ENCODE measurements around the gene SSR4. TPM values are rescaled to one million over a fixed set of nuclear protein-coding genes. Genes with fewer than 3 reads are reported as not detected.

SSR4 gene
- polyA plus RNA-seq, 1 donor (not counting 4 experiments of a cell fraction or from before 2014, with no cell fraction given), result 187 TPM

- no peaks in the 10 kb centered on the region for H3K4me1 ChIP-seq (ENCODE audit: control insufficient read depth, extremely low read depth, insufficient read depth, low read length)
- no peak for FAIRE-seq
- H3K4me2 ChIP-seq (ENCODE audit: control insufficient read depth, extremely low read depth, insufficient read depth, low read depth, low read length), result no peak overlapping the region
- H3K27ac ChIP-seq (ENCODE audit: control insufficient read depth, insufficient read depth, low read length), result no peak overlapping the region
- no peaks in the 10 kb centered on the region for H3K27me3 ChIP-seq (ENCODE audit: control insufficient read depth, extremely low read depth, insufficient read depth, low read length)
- no peak overlapping the region for H3K4me3 ChIP-seq (ENCODE audit: control insufficient read depth in 2 of 3, extremely low read depth in 1 of 3, insufficient read depth in 2 of 3, low read depth in 1 of 3, low read length in 3 of 3)
- no peaks in the 10 kb centered on the region for H4K20me1 ChIP-seq (ENCODE audit: control insufficient read depth, extremely low read depth, insufficient read depth, low read length)
- H3K36me3 ChIP-seq (ENCODE audit: control insufficient read depth in 2 of 2, extremely low read depth in 1 of 2, insufficient read depth in 2 of 2, low read length in 2 of 2), result no peaks in the 10 kb centered on the region
- no peaks in the 10 kb centered on the region for H3K79me2 ChIP-seq (ENCODE audit: control insufficient read depth, insufficient read depth, low read length)
- H3K9me3 ChIP-seq (ENCODE audit: control insufficient read depth, low read depth, low read length), result no peaks in the 10 kb centered on the region
- no peak overlapping the region for H2AFZ ChIP-seq (ENCODE audit: control insufficient read depth, low read length)
- TF ChIP-seq EZH2 (IDR thresholded peaks at IDR 0.05; ENCODE audit: low read length) (no peak), CTCF (optimal IDR thresholded peaks at IDR 0.05 in 1 of 3, IDR thresholded peaks at IDR 0.05 in 1 of 3, conservative IDR thresholded peaks at IDR 0.05 in 1 of 3; ENCODE audit: extremely low read depth in 1 of 3, insufficient read depth in 2 of 3, low read length in 3 of 3) (no peak)
- H3K9me1 ChIP-seq (ENCODE audit: control insufficient read depth, extremely low read depth, insufficient read depth, low read length), result no peaks in the 10 kb centered on the region
- dilution Hi-C loops (cut with MboI; ENCODE audit: extremely low pct_ligation_motif_present, low sequenced_read_pairs), result no loop called here
- H3K9ac ChIP-seq (ENCODE audit: control insufficient read depth, extremely low read depth, insufficient read depth, low read length), result no peak overlapping the region
- no peak for DNase-seq (ENCODE audit: low read depth, low spot score)
Measured at GRCh38 chrX:153804100-153804595, 9.7 kb downstream of the SSR4 start.

- FAIRE-seq (no peak), DNase-seq (ENCODE audit: low read depth, low spot score) (no peak)
- Histone ChIP-seq H3K9me1 (ENCODE audit: control insufficient read depth, extremely low read depth, insufficient read depth, low read length) (no peaks in the 10 kb centered on the region), H2AFZ (ENCODE audit: control insufficient read depth, low read length) (no peak overlapping the region), H3K4me2 (ENCODE audit: control insufficient read depth, extremely low read depth, insufficient read depth, low read depth, low read length) (no peak overlapping the region), H3K4me1 (ENCODE audit: control insufficient read depth, extremely low read depth, insufficient read depth, low read length) (no peaks in the 10 kb centered on the region), H3K27ac (ENCODE audit: control insufficient read depth, insufficient read depth, low read length) (no peak overlapping the region), H3K4me3 (ENCODE audit: control insufficient read depth in 2 of 3, extremely low read depth in 1 of 3, insufficient read depth in 2 of 3, low read depth in 1 of 3, low read length in 3 of 3) (no peak overlapping the region), H4K20me1 (ENCODE audit: control insufficient read depth, extremely low read depth, insufficient read depth, low read length) (no peaks in the 10 kb centered on the region), H3K27me3 (ENCODE audit: control insufficient read depth, extremely low read depth, insufficient read depth, low read length) (no peaks in the 10 kb centered on the region), H3K9ac (ENCODE audit: control insufficient read depth, extremely low read depth, insufficient read depth, low read length) (no peak overlapping the region), H3K36me3 (ENCODE audit: control insufficient read depth in 2 of 2, extremely low read depth in 1 of 2, insufficient read depth in 2 of 2, low read length in 2 of 2) (no peaks in the 10 kb centered on the region), H3K79me2 (ENCODE audit: control insufficient read depth, insufficient read depth, low read length) (no peaks in the 10 kb centered on the region), H3K9me3 (ENCODE audit: control insufficient read depth, low read depth, low read length) (no peaks in the 10 kb centered on the region)
- no peak for TF ChIP-seq CTCF (optimal IDR thresholded peaks at IDR 0.05 in 1 of 3, IDR thresholded peaks at IDR 0.05 in 1 of 3, conservative IDR thresholded peaks at IDR 0.05 in 1 of 3; ENCODE audit: extremely low read depth in 1 of 3, insufficient read depth in 2 of 3, low read length in 3 of 3)
- TF ChIP-seq EZH2 (IDR thresholded peaks at IDR 0.05; ENCODE audit: low read length), result no peak
- dilution Hi-C loops (cut with MboI; ENCODE audit: extremely low pct_ligation_motif_present, low sequenced_read_pairs), result no loop called here
Measured at GRCh38 chrX:153804621-153805020, 10.2 kb downstream of the SSR4 start.
